IPS-18a (cell line): ENCODE measurements around the gene DNAJC3.
"Not testable (repeated sequence)": the region's sequence is repeated elsewhere in the genome, so short reads cannot be mapped to it uniquely, and the experiment has no call there.

Source experiments
- H3K27ac ChIP-seq: one replicate; pipeline ENCODE4 v1.5.1; 2013; ENCODE audit warnings: low read length
- H3K27me3 ChIP-seq: one replicate; pipeline ENCODE4 v1.6.1; 2013; ENCODE audit warnings: mild to moderate bottlenecking, low read length; ENCODE audit not compliant: control insufficient read depth, insufficient read depth
- H3K36me3 ChIP-seq: one replicate; pipeline ENCODE4 v1.6.1; 2013; ENCODE audit warnings: low read depth, low read length; ENCODE audit not compliant: control insufficient read depth
- H3K4me1 ChIP-seq: one replicate; pipeline ENCODE4 v1.6.1; 2013; ENCODE audit warnings: low read depth, low read length; ENCODE audit not compliant: control insufficient read depth
- H3K4me3 ChIP-seq: one replicate; pipeline ENCODE4 v1.5.1; 2013; ENCODE audit warnings: low read length
- H3K9ac ChIP-seq: one replicate; pipeline ENCODE4 v1.6.1; 2013; ENCODE audit warnings: mild to moderate bottlenecking, low read length, moderate library complexity
- H3K9me3 ChIP-seq: one replicate; pipeline ENCODE4 v1.6.1; 2013; ENCODE audit warnings: low read depth, low read length; ENCODE audit not compliant: control insufficient read depth

DNAJC3 gene

GRCh38 chr13:95784161-95784899 lies 107.4 kb downstream of the DNAJC3 start:
- Histone ChIP-seq H3K4me3 (no peak overlapping the region), H3K36me3 (peaks cover 3% of the 10 kb centered on the region), H3K9ac (no peak overlapping the region), H3K27ac (no peak overlapping the region), H3K9me3 (no peaks in the 10 kb centered on the region), H3K4me1 (no peaks in the 10 kb centered on the region), H3K27me3 (no peaks in the 10 kb centered on the region)

DNA sequence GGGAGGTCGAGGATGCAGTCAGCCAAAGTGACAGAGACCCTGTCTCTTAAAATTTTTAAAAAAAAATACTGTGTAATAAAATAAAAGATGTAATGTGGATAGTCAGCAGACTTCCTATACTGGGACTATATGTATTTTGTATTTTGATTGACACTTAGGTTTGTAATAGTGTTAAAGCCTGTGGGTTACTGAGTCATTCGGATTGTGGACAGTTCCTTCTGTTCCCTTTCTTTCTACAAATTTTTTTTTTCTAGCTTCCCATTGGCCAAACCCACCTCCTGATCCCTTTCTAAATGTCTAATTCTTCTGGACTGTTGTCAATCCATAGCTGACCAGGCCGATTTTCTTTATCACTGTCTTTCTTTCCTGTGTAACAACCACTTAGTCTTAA lies 108.0 kb downstream of the DNAJC3 start:
- Histone ChIP-seq H3K4me1 (no peaks in the 10 kb centered on the region), H3K36me3 (peaks cover 3% of the 10 kb centered on the region), H3K9ac (no peak overlapping the region), H3K4me3 (no peak overlapping the region), H3K9me3 (no peaks in the 10 kb centered on the region), H3K27me3 (no peaks in the 10 kb centered on the region), H3K27ac (no peak overlapping the region)

DNA sequence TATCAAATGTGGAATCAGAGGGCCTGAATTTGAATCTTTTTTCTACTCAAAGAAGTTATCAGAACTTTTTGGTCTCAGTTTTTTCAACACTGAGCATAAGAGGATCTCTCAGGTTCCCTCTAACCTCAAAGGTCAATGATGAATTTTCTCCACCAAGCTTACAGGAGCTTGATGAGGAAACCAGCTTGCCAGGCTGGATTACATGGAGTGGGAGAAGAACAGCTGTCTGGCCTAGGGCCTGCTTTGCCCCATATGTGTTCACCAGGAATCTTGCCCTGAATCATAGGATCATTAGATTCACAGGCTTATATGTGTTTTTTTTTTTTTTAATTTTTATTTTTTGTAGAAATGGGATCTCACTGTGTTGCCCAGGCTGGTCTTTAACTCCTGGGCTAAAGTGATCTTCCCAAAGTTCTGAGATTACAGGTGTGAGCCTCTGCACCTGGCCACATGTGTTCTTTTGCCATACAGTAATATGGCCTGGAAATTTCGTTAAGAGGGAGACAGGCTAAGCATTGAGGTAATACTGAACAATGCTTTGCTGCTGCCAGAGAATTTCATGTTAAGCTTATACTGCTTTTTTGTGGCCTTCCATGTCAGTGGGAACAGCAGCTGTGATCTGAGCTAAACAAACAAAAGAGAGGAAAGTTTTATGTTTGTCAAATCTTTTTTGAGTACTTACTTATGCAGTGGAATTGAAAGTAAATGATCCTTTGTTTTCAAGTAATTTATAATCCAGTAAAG lies 110.6 kb downstream of the DNAJC3 start:
- no peaks in the 10 kb centered on the region for H3K9me3 ChIP-seq
- no peak overlapping the region for H3K9ac ChIP-seq
- no peak overlapping the region for H3K27ac ChIP-seq
- H3K36me3 ChIP-seq: peaks cover 15% of the 10 kb centered on the region
- H3K4me3 ChIP-seq: no peak overlapping the region
- no peaks in the 10 kb centered on the region for H3K4me1 ChIP-seq
- no peaks in the 10 kb centered on the region for H3K27me3 ChIP-seq

GRCh38 chr13:95788100-95788463 lies 111.1 kb downstream of the DNAJC3 start:
- Histone ChIP-seq H3K4me1 (no peaks in the 10 kb centered on the region), H3K9me3 (no peaks in the 10 kb centered on the region), H3K36me3 (peaks cover 15% of the 10 kb centered on the region), H3K9ac (no peak overlapping the region), H3K27ac (no peak overlapping the region), H3K4me3 (no peak overlapping the region), H3K27me3 (no peaks in the 10 kb centered on the region)

- H3K36me3 ChIP-seq: peaks cover 15% of the 10 kb centered on the region
- H3K27me3 ChIP-seq, H3K27ac ChIP-seq, H3K4me1 ChIP-seq, H3K4me3 ChIP-seq, H3K9me3 ChIP-seq, H3K9ac ChIP-seq: not testable (repeated sequence)
These were observed 112.4 kb downstream of the DNAJC3 start for GRCh38 chr13:95789315-95789714.

GRCh38 chr13:95791084-95791722 lies 114.3 kb downstream of the DNAJC3 start:
- H3K4me3 ChIP-seq: no peak overlapping the region
- H3K27me3 ChIP-seq: no peaks in the 10 kb centered on the region
- H3K9ac ChIP-seq: no peak overlapping the region
- H3K4me1 ChIP-seq: no peaks in the 10 kb centered on the region
- H3K27ac ChIP-seq: no peak overlapping the region
- H3K36me3 ChIP-seq: peaks cover 15% of the 10 kb centered on the region
- H3K9me3 ChIP-seq: no peaks in the 10 kb centered on the region

GRCh38 chr13:95793018-95793555 lies 116.1 kb downstream of the DNAJC3 start:
- peaks cover 11% of the 10 kb centered on the region for H3K36me3 ChIP-seq

GRCh38 chr13:95793781-95794180 lies 116.8 kb downstream of the DNAJC3 start:
- Histone ChIP-seq H3K4me1 (no peaks in the 10 kb centered on the region), H3K36me3 (peaks cover 11% of the 10 kb centered on the region), H3K9ac (no peak overlapping the region), H3K9me3 (no peaks in the 10 kb centered on the region), H3K27me3 (no peaks in the 10 kb centered on the region), H3K4me3 (no peak overlapping the region), H3K27ac (no peak overlapping the region)

More at GRCh38 chr13:95793018-95793555, 116.1 kb downstream of the DNAJC3 start:
- Histone ChIP-seq H3K27me3 (no peaks in the 10 kb centered on the region), H3K27ac (no peak overlapping the region), H3K9ac (no peak overlapping the region), H3K9me3 (no peaks in the 10 kb centered on the region), H3K4me1 (no peaks in the 10 kb centered on the region), H3K4me3 (no peak overlapping the region)

DNA sequence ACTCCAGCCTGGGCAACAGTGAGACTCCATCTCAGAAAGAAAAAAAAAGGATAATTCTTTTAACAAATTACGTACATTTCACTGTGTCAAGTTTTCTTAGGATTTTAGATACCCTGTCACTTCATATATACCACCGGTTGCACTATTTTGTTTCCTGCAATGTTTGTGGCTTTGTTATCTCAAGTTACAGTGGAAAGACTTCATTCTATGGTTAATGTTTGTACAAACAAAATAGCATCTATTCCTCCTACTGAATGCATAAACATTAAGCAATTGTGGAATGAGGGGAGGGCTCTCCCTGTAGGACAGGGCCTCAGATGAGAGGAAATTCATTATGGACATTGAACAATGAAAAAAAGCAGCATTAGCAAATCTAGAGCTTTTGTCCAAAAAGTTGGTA lies 120.1 kb downstream of the DNAJC3 start:
- Histone ChIP-seq H3K9me3 (no peaks in the 10 kb centered on the region), H3K4me1 (no peaks in the 10 kb centered on the region), H3K36me3 (peaks cover 2% of the 10 kb centered on the region), H3K4me3 (no peak overlapping the region), H3K27ac (no peak overlapping the region), H3K27me3 (no peaks in the 10 kb centered on the region), H3K9ac (no peak overlapping the region)

- no peak overlapping the region for H3K9ac ChIP-seq
- no peak overlapping the region for H3K27ac ChIP-seq
- H3K27me3 ChIP-seq: no peaks in the 10 kb centered on the region
- peaks cover under 1% of the 10 kb centered on the region for H3K9me3 ChIP-seq
- no peaks in the 10 kb centered on the region for H3K36me3 ChIP-seq
- no peak overlapping the region for H3K4me3 ChIP-seq
- H3K4me1 ChIP-seq: no peaks in the 10 kb centered on the region
These were observed 123.5 kb downstream of the DNAJC3 start for GRCh38 chr13:95800436-95800835.

- Histone ChIP-seq H3K27ac (no peak overlapping the region), H3K27me3 (no peaks in the 10 kb centered on the region), H3K36me3 (no peaks in the 10 kb centered on the region), H3K9ac (no peak overlapping the region), H3K4me3 (no peak overlapping the region), H3K4me1 (no peaks in the 10 kb centered on the region), H3K9me3 (peaks cover 4% of the 10 kb centered on the region)
These were observed 124.9 kb downstream of the DNAJC3 start for GRCh38 chr13:95801825-95802224.
